GM23338 (cell line): ENCODE data around the gene PGGT1B. TPM values are rescaled to one million over a fixed set of nuclear protein-coding genes. Genes with fewer than 3 reads are reported as not detected.
A peak's percentile ranks its signal among the peaks of the same experiment; 100 is the strongest.

Experiments
- ATAC-seq: fragments of 200-7000 bp; cut with Tn5 transposase; 3 replicates; pipeline ENCODE4 v1.9.1; 2020
- DNase-seq: peaks from one replicate; pipeline ENCODE4 v3.0.0-alpha.2; 2015; ENCODE audit warnings: low spot score
- H2AFZ ChIP-seq: fragments of 200-600 bp; sonication (generic); 2 replicates; pipeline ENCODE4 v1.8.0; 2016; ENCODE audit warnings: antibody characterized with exemption, mild to moderate bottlenecking, moderate library complexity
- H3F3A ChIP-seq: fragments of 200-600 bp; sonication (generic); replicated peaks from 2 replicates; pipeline ENCODE4 v1.8.0; 2017; ENCODE audit warnings: antibody characterized with exemption, mixed run types, low read depth
- H3K27ac ChIP-seq: fragments of 200-600 bp; sonication (generic); 2 replicates; pipeline ENCODE4 v1.6.1; 2016; ENCODE audit warnings: low read depth
- H3K27me3 ChIP-seq: fragments of 200-600 bp; sonication (generic); 2 replicates; pipeline ENCODE4 v1.8.0; 2016; ENCODE audit warnings: mild to moderate bottlenecking, mixed run types, moderate library complexity; ENCODE audit not compliant: insufficient read depth
- H3K36me3 ChIP-seq: fragments of 200-600 bp; sonication (generic); 2 replicates; pipeline ENCODE4 v1.8.0; 2016; ENCODE audit warnings: mild to moderate bottlenecking; ENCODE audit not compliant: insufficient read depth
- H3K4me1 ChIP-seq: fragments of 200-600 bp; sonication (generic); 2 replicates; pipeline ENCODE4 v1.8.0; 2016; ENCODE audit warnings: mild to moderate bottlenecking, moderate library complexity; ENCODE audit not compliant: insufficient read depth
- H3K4me2 ChIP-seq: fragments of 200-600 bp; sonication (generic); 2 replicates; pipeline ENCODE4 v1.7.1; 2017; ENCODE audit warnings: mixed run types
- H3K4me3 ChIP-seq: fragments of 200-600 bp; sonication (generic); 2 replicates; pipeline ENCODE4 v1.6.1; 2016; ENCODE audit warnings: mixed run types
- H3K79me2 ChIP-seq: fragments of 200-600 bp; sonication (generic); replicated peaks from 2 replicates; pipeline ENCODE4 v1.8.0; 2017; ENCODE audit warnings: mild to moderate bottlenecking; ENCODE audit not compliant: insufficient read depth
- H3K9me2 ChIP-seq: fragments of 200-600 bp; sonication (generic); 2 replicates; pipeline ENCODE4 v1.8.0; 2017; ENCODE audit not compliant: insufficient read depth
- H4K20me1 ChIP-seq: fragments of 200-600 bp; sonication (generic); replicated peaks from 2 replicates; pipeline ENCODE4 v1.8.0; 2017; ENCODE audit warnings: mild to moderate bottlenecking; ENCODE audit not compliant: insufficient read depth
- H3K27ac Mint-ChIP-seq: 2 replicates; pipeline ENCODE4 v1.8.0; 2020; ENCODE audit warnings: inconsistent platforms, mild to moderate bottlenecking, moderate library complexity, mixed read lengths
- H3K27me3 Mint-ChIP-seq: 3 replicates; pipeline ENCODE4 v1.8.0; 2022; ENCODE audit warnings: low read depth, mild to moderate bottlenecking, moderate library complexity, mixed read lengths, inconsistent platforms; ENCODE audit not compliant: insufficient read depth, poor library complexity
- H3K36me3 Mint-ChIP-seq: 3 replicates; pipeline ENCODE4 v1.8.0; 2021; ENCODE audit warnings: low read depth, mild to moderate bottlenecking, inconsistent platforms, moderate library complexity, mixed read lengths
- H3K4me1 Mint-ChIP-seq: 3 replicates; pipeline ENCODE4 v1.8.0; 2020; ENCODE audit warnings: mild to moderate bottlenecking, inconsistent platforms, mixed read lengths
- H3K4me3 Mint-ChIP-seq: 3 replicates; pipeline ENCODE4 v1.8.0; 2021; ENCODE audit warnings: moderate library complexity, mild to moderate bottlenecking, inconsistent platforms, mixed read lengths
- H3K9me3 Mint-ChIP-seq: 3 replicates; pipeline ENCODE4 v1.8.0; 2020; ENCODE audit warnings: moderate library complexity, mild to moderate bottlenecking, inconsistent platforms, mixed read lengths
- CREB1 ChIP-seq: fragments of 250-450 bp; sonication (Bioruptor Pico); IDR thresholded peaks from 2 replicates; pipeline ENCODE4 v1.5.0; 2020; ENCODE audit warnings: low read depth, mild to moderate bottlenecking, moderate library complexity
- EZH2 ChIP-seq: fragments of 200-600 bp; sonication (generic); IDR thresholded peaks from one replicate; pipeline ENCODE4 v1.8.0; 2017; ENCODE audit warnings: antibody characterized with exemption, mild to moderate bottlenecking, low read depth; ENCODE audit not compliant: unreplicated experiment
- EZH2phosphoT487 ChIP-seq: fragments of 200-600 bp; sonication (generic); IDR thresholded peaks from one replicate; pipeline ENCODE4 v1.8.1; 2018; ENCODE audit warnings: antibody characterized with exemption; ENCODE audit not compliant: unreplicated experiment
- JUNB ChIP-seq: IDR thresholded peaks from one replicate; pipeline ENCODE4 v1.6.1; 2016; ENCODE audit warnings: antibody characterized with exemption; ENCODE audit not compliant: unreplicated experiment
- NANOG ChIP-seq: IDR thresholded peaks from 2 replicates; pipeline ENCODE4 v1.6.1; 2016; ENCODE audit warnings: antibody characterized with exemption, borderline replicate concordance
- POLR2AphosphoS5 ChIP-seq: IDR thresholded peaks from 2 replicates; pipeline ENCODE4 v1.6.1; 2016; ENCODE audit warnings: antibody characterized with exemption, low read depth
- STAT1 ChIP-seq: IDR thresholded peaks from one replicate; pipeline ENCODE4 v1.6.1; 2016; ENCODE audit warnings: antibody characterized with exemption; ENCODE audit not compliant: unreplicated experiment
- ZNF114 ChIP-seq: fragments of 250-450 bp; sonication (Bioruptor Pico); IDR thresholded peaks from 2 replicates; pipeline ENCODE4 v1.5.0; 2020; ENCODE audit warnings: mild to moderate bottlenecking, moderate library complexity
- ZNF331 ChIP-seq: fragments of 250-450 bp; sonication (Bioruptor Pico); IDR thresholded peaks from 2 replicates; pipeline ENCODE4 v1.5.0; 2020; ENCODE audit warnings: low read depth, mild to moderate bottlenecking, moderate library complexity
- polyA plus RNA-seq: library from polyadenylated mRNA; unstranded; fragments of >200 nt; fragmentation: Nextera tagmentation; extraction: Ambion mirVana; gene quantifications from 2 replicates; pipeline ENCODE4 v1.2.1, GENCODE V29; 2016
- total RNA-seq: library from RNA; depleted of rRNA; stranded (reverse); fragments of >200 nt; shearing (Covaris generic); gene quantifications from 2 replicates; pipeline ENCODE4 v1.2.3, GENCODE V29; 2014
- TF ChIP-seq, protein P1 (sequence below), 2 experiments: fragments of 200-600 bp in 1 of 2; sonication (generic) in 1 of 2; conservative IDR thresholded peaks; 2 replicates each; pipeline versions ENCODE4 v1.5.1 to v1.6.1; 2016 to 2017; ENCODE audit warnings: antibody characterized with exemption in 2 of 2, low read depth in 2 of 2, mild to moderate bottlenecking in 2 of 2, moderate library complexity in 1 of 2
- TF ChIP-seq, protein P2 (sequence below): IDR thresholded peaks from 2 replicates; pipeline ENCODE4 v1.6.1; 2016; ENCODE audit warnings: antibody characterized with exemption
- TF ChIP-seq, protein P3 (sequence below): IDR thresholded peaks from one replicate; pipeline ENCODE4 v1.6.1; 2018; ENCODE audit warnings: antibody characterized with exemption; ENCODE audit not compliant: unreplicated experiment
- TF ChIP-seq, protein P4 (sequence below): fragments of 250-450 bp; sonication (Bioruptor Pico); IDR thresholded peaks from 2 replicates; pipeline ENCODE4 v1.5.0; 2020; ENCODE audit warnings: mild to moderate bottlenecking, moderate library complexity

The PGGT1B gene
- total and polyA plus RNA-seq, 2 experiments from 2014 or later = 8.6 to 12.9 TPM

DNA sequence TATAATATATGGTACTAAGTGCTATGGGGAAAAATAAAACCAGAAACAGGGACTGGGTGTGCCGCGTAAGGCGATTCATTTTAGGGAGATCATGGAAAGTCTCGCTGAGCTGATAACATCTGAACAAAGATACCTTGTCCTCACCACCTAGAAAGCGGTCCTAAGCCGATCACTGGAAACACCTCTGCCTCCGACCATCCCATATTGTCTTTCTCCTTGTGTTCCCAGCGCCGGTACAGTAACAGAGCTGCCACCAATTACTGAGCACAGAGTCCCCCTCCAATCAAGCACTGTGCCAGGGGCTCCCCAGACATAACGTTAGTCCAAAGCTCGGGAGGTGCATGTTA, 33.1 kb upstream of the PGGT1B start:
- no peaks in the 10 kb centered on the region for H3K9me3 Mint-ChIP-seq
- peaks cover 9% of the 10 kb centered on the region for H3K36me3 Mint-ChIP-seq
- peaks cover 5% of the 10 kb centered on the region for H3K27me3 Mint-ChIP-seq
- Histone ChIP-seq H4K20me1 (peaks cover 15% of the 10 kb centered on the region), H3K27me3 (no peaks in the 10 kb centered on the region), H3K36me3 (no peaks in the 10 kb centered on the region; the same call in 1 of the 2 replicates), H3K9me2 (0 out of 2 replicates have a peak, but pooled peaks cover 3% of the 10 kb centered on the region), H3K4me3 (peak overlapping the region; percentile 99), H3K27ac (peak overlapping the region; percentile 86; the same call in 1 of the 2 replicates), H3K4me2 (peak overlapping the region; percentile 99), H3K79me2 (peaks cover 52% of the 10 kb centered on the region), H3F3A (no peaks in the 10 kb centered on the region), H3K4me1 (peaks cover 14% of the 10 kb centered on the region), H2AFZ (peak overlapping the region; percentile 98)
- H3K4me3 Mint-ChIP-seq = peak overlapping the region; percentile 97
- H3K27ac Mint-ChIP-seq = peak overlapping the region; percentile 94
- H3K4me1 Mint-ChIP-seq = peaks cover 10% of the 10 kb centered on the region
- TF ChIP-seq, protein P1, sequence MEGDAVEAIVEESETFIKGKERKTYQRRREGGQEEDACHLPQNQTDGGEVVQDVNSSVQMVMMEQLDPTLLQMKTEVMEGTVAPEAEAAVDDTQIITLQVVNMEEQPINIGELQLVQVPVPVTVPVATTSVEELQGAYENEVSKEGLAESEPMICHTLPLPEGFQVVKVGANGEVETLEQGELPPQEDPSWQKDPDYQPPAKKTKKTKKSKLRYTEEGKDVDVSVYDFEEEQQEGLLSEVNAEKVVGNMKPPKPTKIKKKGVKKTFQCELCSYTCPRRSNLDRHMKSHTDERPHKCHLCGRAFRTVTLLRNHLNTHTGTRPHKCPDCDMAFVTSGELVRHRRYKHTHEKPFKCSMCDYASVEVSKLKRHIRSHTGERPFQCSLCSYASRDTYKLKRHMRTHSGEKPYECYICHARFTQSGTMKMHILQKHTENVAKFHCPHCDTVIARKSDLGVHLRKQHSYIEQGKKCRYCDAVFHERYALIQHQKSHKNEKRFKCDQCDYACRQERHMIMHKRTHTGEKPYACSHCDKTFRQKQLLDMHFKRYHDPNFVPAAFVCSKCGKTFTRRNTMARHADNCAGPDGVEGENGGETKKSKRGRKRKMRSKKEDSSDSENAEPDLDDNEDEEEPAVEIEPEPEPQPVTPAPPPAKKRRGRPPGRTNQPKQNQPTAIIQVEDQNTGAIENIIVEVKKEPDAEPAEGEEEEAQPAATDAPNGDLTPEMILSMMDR (conservative IDR thresholded peaks at IDR 0.05; ENCODE audit: low read depth in 2 of 2) = no peak
- TF ChIP-seq NANOG = no peak
- TF ChIP-seq, protein P2, sequence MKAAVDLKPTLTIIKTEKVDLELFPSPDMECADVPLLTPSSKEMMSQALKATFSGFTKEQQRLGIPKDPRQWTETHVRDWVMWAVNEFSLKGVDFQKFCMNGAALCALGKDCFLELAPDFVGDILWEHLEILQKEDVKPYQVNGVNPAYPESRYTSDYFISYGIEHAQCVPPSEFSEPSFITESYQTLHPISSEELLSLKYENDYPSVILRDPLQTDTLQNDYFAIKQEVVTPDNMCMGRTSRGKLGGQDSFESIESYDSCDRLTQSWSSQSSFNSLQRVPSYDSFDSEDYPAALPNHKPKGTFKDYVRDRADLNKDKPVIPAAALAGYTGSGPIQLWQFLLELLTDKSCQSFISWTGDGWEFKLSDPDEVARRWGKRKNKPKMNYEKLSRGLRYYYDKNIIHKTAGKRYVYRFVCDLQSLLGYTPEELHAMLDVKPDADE = no peak
- TF ChIP-seq, protein P3, sequence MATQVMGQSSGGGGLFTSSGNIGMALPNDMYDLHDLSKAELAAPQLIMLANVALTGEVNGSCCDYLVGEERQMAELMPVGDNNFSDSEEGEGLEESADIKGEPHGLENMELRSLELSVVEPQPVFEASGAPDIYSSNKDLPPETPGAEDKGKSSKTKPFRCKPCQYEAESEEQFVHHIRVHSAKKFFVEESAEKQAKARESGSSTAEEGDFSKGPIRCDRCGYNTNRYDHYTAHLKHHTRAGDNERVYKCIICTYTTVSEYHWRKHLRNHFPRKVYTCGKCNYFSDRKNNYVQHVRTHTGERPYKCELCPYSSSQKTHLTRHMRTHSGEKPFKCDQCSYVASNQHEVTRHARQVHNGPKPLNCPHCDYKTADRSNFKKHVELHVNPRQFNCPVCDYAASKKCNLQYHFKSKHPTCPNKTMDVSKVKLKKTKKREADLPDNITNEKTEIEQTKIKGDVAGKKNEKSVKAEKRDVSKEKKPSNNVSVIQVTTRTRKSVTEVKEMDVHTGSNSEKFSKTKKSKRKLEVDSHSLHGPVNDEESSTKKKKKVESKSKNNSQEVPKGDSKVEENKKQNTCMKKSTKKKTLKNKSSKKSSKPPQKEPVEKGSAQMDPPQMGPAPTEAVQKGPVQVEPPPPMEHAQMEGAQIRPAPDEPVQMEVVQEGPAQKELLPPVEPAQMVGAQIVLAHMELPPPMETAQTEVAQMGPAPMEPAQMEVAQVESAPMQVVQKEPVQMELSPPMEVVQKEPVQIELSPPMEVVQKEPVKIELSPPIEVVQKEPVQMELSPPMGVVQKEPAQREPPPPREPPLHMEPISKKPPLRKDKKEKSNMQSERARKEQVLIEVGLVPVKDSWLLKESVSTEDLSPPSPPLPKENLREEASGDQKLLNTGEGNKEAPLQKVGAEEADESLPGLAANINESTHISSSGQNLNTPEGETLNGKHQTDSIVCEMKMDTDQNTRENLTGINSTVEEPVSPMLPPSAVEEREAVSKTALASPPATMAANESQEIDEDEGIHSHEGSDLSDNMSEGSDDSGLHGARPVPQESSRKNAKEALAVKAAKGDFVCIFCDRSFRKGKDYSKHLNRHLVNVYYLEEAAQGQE = no peak
- no peak for TF ChIP-seq CREB1 (CRISPR knock-in tag)
- no peak for TF ChIP-seq JUNB
- no peak for TF ChIP-seq POLR2AphosphoS5
- no peak for TF ChIP-seq EZH2
- TF ChIP-seq ZNF331 (CRISPR knock-in tag) = no peak
- TF ChIP-seq ZNF114 (CRISPR knock-in tag) = no peak
- TF ChIP-seq, protein P4, sequence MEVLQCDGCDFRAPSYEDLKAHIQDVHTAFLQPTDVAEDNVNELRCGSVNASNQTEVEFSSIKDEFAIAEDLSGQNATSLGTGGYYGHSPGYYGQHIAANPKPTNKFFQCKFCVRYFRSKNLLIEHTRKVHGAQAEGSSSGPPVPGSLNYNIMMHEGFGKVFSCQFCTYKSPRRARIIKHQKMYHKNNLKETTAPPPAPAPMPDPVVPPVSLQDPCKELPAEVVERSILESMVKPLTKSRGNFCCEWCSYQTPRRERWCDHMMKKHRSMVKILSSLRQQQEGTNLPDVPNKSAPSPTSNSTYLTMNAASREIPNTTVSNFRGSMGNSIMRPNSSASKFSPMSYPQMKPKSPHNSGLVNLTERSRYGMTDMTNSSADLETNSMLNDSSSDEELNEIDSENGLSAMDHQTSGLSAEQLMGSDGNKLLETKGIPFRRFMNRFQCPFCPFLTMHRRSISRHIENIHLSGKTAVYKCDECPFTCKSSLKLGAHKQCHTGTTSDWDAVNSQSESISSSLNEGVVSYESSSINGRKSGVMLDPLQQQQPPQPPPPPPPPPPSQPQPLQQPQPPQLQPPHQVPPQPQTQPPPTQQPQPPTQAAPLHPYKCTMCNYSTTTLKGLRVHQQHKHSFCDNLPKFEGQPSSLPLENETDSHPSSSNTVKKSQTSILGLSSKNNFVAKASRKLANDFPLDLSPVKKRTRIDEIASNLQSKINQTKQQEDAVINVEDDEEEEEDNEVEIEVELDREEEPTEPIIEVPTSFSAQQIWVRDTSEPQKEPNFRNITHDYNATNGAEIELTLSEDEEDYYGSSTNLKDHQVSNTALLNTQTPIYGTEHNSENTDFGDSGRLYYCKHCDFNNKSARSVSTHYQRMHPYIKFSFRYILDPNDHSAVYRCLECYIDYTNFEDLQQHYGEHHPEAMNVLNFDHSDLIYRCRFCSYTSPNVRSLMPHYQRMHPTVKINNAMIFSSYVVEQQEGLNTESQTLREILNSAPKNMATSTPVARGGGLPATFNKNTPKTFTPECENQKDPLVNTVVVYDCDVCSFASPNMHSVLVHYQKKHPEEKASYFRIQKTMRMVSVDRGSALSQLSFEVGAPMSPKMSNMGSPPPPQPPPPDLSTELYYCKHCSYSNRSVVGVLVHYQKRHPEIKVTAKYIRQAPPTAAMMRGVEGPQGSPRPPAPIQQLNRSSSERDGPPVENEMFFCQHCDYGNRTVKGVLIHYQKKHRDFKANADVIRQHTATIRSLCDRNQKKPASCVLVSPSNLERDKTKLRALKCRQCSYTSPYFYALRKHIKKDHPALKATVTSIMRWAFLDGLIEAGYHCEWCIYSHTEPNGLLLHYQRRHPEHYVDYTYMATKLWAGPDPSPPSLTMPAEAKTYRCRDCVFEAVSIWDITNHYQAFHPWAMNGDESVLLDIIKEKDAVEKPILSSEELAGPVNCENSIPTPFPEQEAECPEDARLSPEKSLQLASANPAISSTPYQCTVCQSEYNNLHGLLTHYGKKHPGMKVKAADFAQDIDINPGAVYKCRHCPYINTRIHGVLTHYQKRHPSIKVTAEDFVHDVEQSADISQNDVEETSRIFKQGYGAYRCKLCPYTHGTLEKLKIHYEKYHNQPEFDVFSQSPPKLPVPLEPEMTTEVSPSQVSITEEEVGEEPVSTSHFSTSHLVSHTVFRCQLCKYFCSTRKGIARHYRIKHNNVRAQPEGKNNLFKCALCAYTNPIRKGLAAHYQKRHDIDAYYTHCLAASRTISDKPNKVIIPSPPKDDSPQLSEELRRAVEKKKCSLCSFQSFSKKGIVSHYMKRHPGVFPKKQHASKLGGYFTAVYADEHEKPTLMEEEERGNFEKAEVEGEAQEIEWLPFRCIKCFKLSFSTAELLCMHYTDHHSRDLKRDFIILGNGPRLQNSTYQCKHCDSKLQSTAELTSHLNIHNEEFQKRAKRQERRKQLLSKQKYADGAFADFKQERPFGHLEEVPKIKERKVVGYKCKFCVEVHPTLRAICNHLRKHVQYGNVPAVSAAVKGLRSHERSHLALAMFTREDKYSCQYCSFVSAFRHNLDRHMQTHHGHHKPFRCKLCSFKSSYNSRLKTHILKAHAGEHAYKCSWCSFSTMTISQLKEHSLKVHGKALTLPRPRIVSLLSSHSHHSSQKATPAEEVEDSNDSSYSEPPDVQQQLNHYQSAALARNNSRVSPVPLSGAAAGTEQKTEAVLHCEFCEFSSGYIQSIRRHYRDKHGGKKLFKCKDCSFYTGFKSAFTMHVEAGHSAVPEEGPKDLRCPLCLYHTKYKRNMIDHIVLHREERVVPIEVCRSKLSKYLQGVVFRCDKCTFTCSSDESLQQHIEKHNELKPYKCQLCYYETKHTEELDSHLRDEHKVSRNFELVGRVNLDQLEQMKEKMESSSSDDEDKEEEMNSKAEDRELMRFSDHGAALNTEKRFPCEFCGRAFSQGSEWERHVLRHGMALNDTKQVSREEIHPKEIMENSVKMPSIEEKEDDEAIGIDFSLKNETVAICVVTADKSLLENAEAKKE (CRISPR knock-in tag) = no peak
- no peak for TF ChIP-seq EZH2phosphoT487
- TF ChIP-seq STAT1 = no peak
- ATAC-seq (peak; percentile 58), DNase-seq (no peak)
